H1 (cell line): ENCODE results near the gene PLCB1. TPM values are rescaled to one million over a fixed set of nuclear protein-coding genes. Genes with fewer than 3 reads are reported as not detected.

Experiments
- CTCF ChIA-PET: fragments of 300-600 bp; sonication (Branson Sonifier 250); formaldehyde crosslinking; loops from one replicate; lab custom pipeline; 2021; ENCODE audit not compliant: partially characterized antibody; lab: Charles Lee
- POLR2A ChIA-PET: fragments of 300-600 bp; sonication (Branson Sonifier 250); formaldehyde crosslinking; loops from one replicate; lab custom pipeline; 2021; ENCODE audit warnings: inconsistent platforms; ENCODE audit not compliant: partially characterized antibody; lab: Charles Lee
- DNase-seq, 2 experiments: peaks; one replicate each; pipeline versions ENCODE4 v3.0.0 to v3.0.0-alpha.2; 2010 to 2022; ENCODE audit warnings: low spot score in 2 of 2, low read depth in 1 of 2, mixed read lengths in 1 of 2
- FAIRE-seq: peaks from 2 replicates; lab custom pipeline; 2011; peaks lifted over from hg19 to GRCh38; lab: Jason Lieb, UNC
- H2AFZ ChIP-seq: 2 replicates; pipeline ENCODE4 v1.8.1; 2012; ENCODE audit warnings: low read length, inconsistent platforms
- H2AK5ac ChIP-seq: 2 replicates; pipeline ENCODE4 v1.6.1; 2013; ENCODE audit warnings: low read depth, low read length
- H2BK120ac ChIP-seq: replicated peaks from 2 replicates; pipeline ENCODE3; 2013; ENCODE audit warnings: low read depth, low read length, inconsistent platforms
- H2BK12ac ChIP-seq: 2 replicates; pipeline ENCODE4 v1.6.1; 2013; ENCODE audit warnings: low read depth, low read length
- H2BK15ac ChIP-seq: 2 replicates; pipeline ENCODE4 v1.6.1; 2013; ENCODE audit warnings: low read length
- H2BK20ac ChIP-seq: 2 replicates; pipeline ENCODE4 v1.6.1; 2013; ENCODE audit warnings: low read length
- H2BK5ac ChIP-seq: 2 replicates; pipeline ENCODE4 v1.6.1; 2013; ENCODE audit warnings: low read depth, low read length
- H3K14ac ChIP-seq: 2 replicates; pipeline ENCODE4 v1.6.1; 2013; ENCODE audit warnings: inconsistent platforms; ENCODE audit not compliant: insufficient read length
- H3K18ac ChIP-seq: 2 replicates; pipeline ENCODE4 v1.6.1; 2013; ENCODE audit warnings: low read length; ENCODE audit errors: extremely low read depth
- H3K23ac ChIP-seq: 2 replicates; pipeline ENCODE4 v1.6.1; 2013; ENCODE audit warnings: inconsistent platforms; ENCODE audit not compliant: insufficient read length
- H3K23me2 ChIP-seq: 2 replicates; pipeline ENCODE4 v1.6.1; 2013; ENCODE audit warnings: low read depth, low read length
- H3K27ac ChIP-seq: 2 replicates; pipeline ENCODE4 v1.6.1; 2011; ENCODE audit warnings: low read depth, low read length, inconsistent platforms
- H3K27me3 ChIP-seq, 4 experiments: replicated peaks in 1 of 4; 1 replicate in 1 of 4; 2 replicates in 3 of 4; pipeline versions ENCODE4 v1.6.1 to v1.8.1; 2011 to 2013; ENCODE audit warnings: low read length in 3 of 4, mild to moderate bottlenecking in 3 of 4, inconsistent platforms in 2 of 4, mixed read lengths in 2 of 4, moderate library complexity in 1 of 4; ENCODE audit not compliant: control insufficient read depth in 3 of 4, insufficient read depth in 3 of 4; ENCODE audit errors: extremely low read depth in 1 of 4
- H3K36me3 ChIP-seq, 4 experiments: 2 replicates each; pipeline versions ENCODE4 v1.6.1 to v1.8.1; 2011 to 2013; ENCODE audit warnings: mild to moderate bottlenecking in 4 of 4, low read length in 3 of 4, moderate library complexity in 2 of 4, control low read depth in 1 of 4, inconsistent platforms in 1 of 4; ENCODE audit not compliant: insufficient read depth in 4 of 4, control insufficient read depth in 2 of 4
- H3K4ac ChIP-seq: replicated peaks from 2 replicates; pipeline ENCODE3; 2013; ENCODE audit warnings: low read length, low read depth, mixed read lengths, inconsistent platforms; ENCODE audit not compliant: insufficient read length
- H3K4me1 ChIP-seq, 4 experiments: replicated peaks in 1 of 4; 1 replicate in 1 of 4; 2 replicates in 3 of 4; pipeline versions ENCODE4 v1.6.1 to v1.8.1; 2011 to 2013; ENCODE audit warnings: low read length in 3 of 4, inconsistent platforms in 2 of 4, mixed read lengths in 1 of 4; ENCODE audit not compliant: insufficient read depth in 4 of 4, control insufficient read depth in 3 of 4
- H3K4me2 ChIP-seq, 2 experiments: 2 replicates each; pipeline versions ENCODE4 v1.6.1 to v1.8.1; 2011 to 2013; ENCODE audit warnings: low read depth in 2 of 2, low read length in 2 of 2, control low read depth in 1 of 2, inconsistent platforms in 1 of 2, mild to moderate bottlenecking in 1 of 2; ENCODE audit not compliant: insufficient read depth in 1 of 2
- H3K4me3 ChIP-seq, 4 experiments: fragments of 200-600, 300-600 bp in 1 of 4; sonication (generic), shearing (Covaris generic), sonication (Bioruptor Twin) in 1 of 4; 2 replicates each; pipeline versions ENCODE4 v1.5.1 to v1.8.1; 2011 to 2016; ENCODE audit warnings: low read length in 4 of 4, low read depth in 3 of 4, control low read depth in 2 of 4, inconsistent platforms in 2 of 4, mild to moderate bottlenecking in 2 of 4, mixed read lengths in 1 of 4, moderate library complexity in 1 of 4; ENCODE audit not compliant: insufficient read depth in 2 of 4; ENCODE audit errors: extremely low read depth in 1 of 4
- H3K56ac ChIP-seq: replicated peaks from 2 replicates; pipeline ENCODE3; 2013; ENCODE audit warnings: low read depth, mild to moderate bottlenecking, mixed read lengths, low read length, inconsistent platforms; ENCODE audit not compliant: insufficient read length
- H3K79me1 ChIP-seq: 2 replicates; pipeline ENCODE4 v1.6.1; 2013; ENCODE audit warnings: low read depth, low read length, control low read depth
- H3K79me2 ChIP-seq, 2 experiments: 2 replicates each; pipeline versions ENCODE4 v1.6.1 to v1.8.1; 2012 to 2013; ENCODE audit warnings: low read length in 2 of 2, mild to moderate bottlenecking in 2 of 2, inconsistent platforms in 1 of 2; ENCODE audit not compliant: insufficient read depth in 2 of 2, control insufficient read depth in 1 of 2
- H3K9ac ChIP-seq, 4 experiments: replicated peaks in 1 of 4; 1 replicate in 1 of 4; 2 replicates in 3 of 4; pipeline versions ENCODE4 v1.6.1 to v1.8.1; 2011 to 2013; ENCODE audit warnings: low read depth in 3 of 4, low read length in 3 of 4, control low read depth in 2 of 4, mild to moderate bottlenecking in 2 of 4, moderate library complexity in 2 of 4, inconsistent platforms in 1 of 4; ENCODE audit errors: extremely low read depth in 1 of 4
- H3K9me3 ChIP-seq, 2 experiments: 2 replicates each; pipeline versions ENCODE4 v1.6.1 to v1.8.1; 2012 to 2013; ENCODE audit warnings: mild to moderate bottlenecking in 2 of 2, moderate library complexity in 2 of 2, control low read depth in 1 of 2, inconsistent platforms in 1 of 2, low read depth in 1 of 2, low read length in 1 of 2, mixed read lengths in 1 of 2; ENCODE audit not compliant: insufficient read depth in 2 of 2
- H4K20me1 ChIP-seq, 2 experiments: replicated peaks in 1 of 2; 2 replicates each; pipeline versions ENCODE3 to v1.8.1; 2011 to 2013; ENCODE audit warnings: inconsistent platforms in 2 of 2, low read length in 2 of 2, mild to moderate bottlenecking in 1 of 2; ENCODE audit not compliant: insufficient read depth in 2 of 2, control insufficient read depth in 1 of 2
- H4K5ac ChIP-seq: 2 replicates; pipeline ENCODE4 v1.6.1; 2013; ENCODE audit warnings: low read length, low read depth, mixed read lengths, inconsistent platforms; ENCODE audit not compliant: insufficient read length
- H4K8ac ChIP-seq: 2 replicates; pipeline ENCODE4 v1.8.0; 2013; ENCODE audit warnings: mild to moderate bottlenecking, moderate library complexity, low read length, inconsistent platforms; ENCODE audit not compliant: insufficient read depth; ENCODE audit errors: extremely low read depth
- H4K91ac ChIP-seq: replicated peaks from 2 replicates; pipeline ENCODE3; 2013; ENCODE audit warnings: low read length, mixed read lengths, inconsistent platforms; ENCODE audit not compliant: insufficient read length
- CBX5 ChIP-seq: fragments of 300-800, 300-1000 bp; sonication (generic); IDR thresholded peaks from 2 replicates; pipeline ENCODE4 v1.7.1; 2016; ENCODE audit warnings: antibody characterized with exemption, low read length, low read depth
- CHD1 ChIP-seq: IDR thresholded peaks from 2 replicates; pipeline ENCODE4 v1.6.1; 2012; ENCODE audit warnings: low read depth, low read length, improper control_type of control experiment
- CHD2 ChIP-seq: IDR thresholded peaks from 2 replicates; pipeline ENCODE4 v1.6.1; 2012; ENCODE audit warnings: low read length, improper control_type of control experiment
- CTBP2 ChIP-seq: IDR thresholded peaks from 2 replicates; pipeline ENCODE4 v1.7.0; 2011; ENCODE audit warnings: borderline replicate concordance, mild to moderate bottlenecking, moderate library complexity, mixed read lengths, low read length; ENCODE audit not compliant: insufficient read depth, insufficient read length
- EP300 ChIP-seq, 2 experiments: IDR thresholded peaks; 1 replicate in 1 of 2; 2 replicates in 1 of 2; pipeline ENCODE4 v1.6.1; 2011 to 2012; ENCODE audit warnings: low read depth in 2 of 2, low read length in 2 of 2, mild to moderate bottlenecking in 2 of 2, borderline replicate concordance in 1 of 2, inconsistent platforms in 1 of 2, moderate library complexity in 1 of 2
- FOSL1 ChIP-seq: IDR thresholded peaks from 2 replicates; pipeline ENCODE4 v1.6.1; 2011; ENCODE audit warnings: mild to moderate bottlenecking, low read depth, low read length, moderate library complexity; ENCODE audit not compliant: insufficient read depth
- GTF2F1 ChIP-seq: IDR thresholded peaks from 2 replicates; pipeline ENCODE4 v1.6.1; 2012; ENCODE audit warnings: low read depth, low read length, improper control_type of control experiment, borderline replicate concordance
- KDM1A ChIP-seq: fragments of 200-600, 300-600 bp; sonication (generic); IDR thresholded peaks from 2 replicates; pipeline ENCODE4 v1.7.1; 2016; ENCODE audit warnings: mild to moderate bottlenecking, low read length, borderline replicate concordance
- POU5F1 ChIP-seq: IDR thresholded peaks from 2 replicates; pipeline ENCODE4 v1.6.1; 2011; ENCODE audit warnings: low read depth, mild to moderate bottlenecking, low read length, moderate library complexity
- RBBP5 ChIP-seq: IDR thresholded peaks from 2 replicates; pipeline ENCODE4 v1.7.1; 2012; ENCODE audit warnings: low read depth, mild to moderate bottlenecking, inconsistent platforms, low read length, moderate library complexity, borderline replicate concordance
- SAP30 ChIP-seq: fragments of 300-600 bp; sonication (generic); IDR thresholded peaks from 2 replicates; pipeline ENCODE4 v1.7.1; 2012; ENCODE audit warnings: low read length, moderate library complexity, mild to moderate bottlenecking, inconsistent platforms; ENCODE audit not compliant: insufficient read depth, insufficient replicate concordance
- SP2 ChIP-seq: IDR thresholded peaks from 2 replicates; pipeline ENCODE4 v1.6.1; 2012; ENCODE audit warnings: mild to moderate bottlenecking, low read length, inconsistent platforms
- SRF ChIP-seq: IDR thresholded peaks from 2 replicates; pipeline ENCODE4 v1.6.1; 2011; ENCODE audit warnings: mild to moderate bottlenecking, low read depth, low read length, moderate library complexity
- polyA plus RNA-seq, 7 experiments: library from polyadenylated mRNA; depleted of rRNA in 3 of 7; stranded (reverse) in 5 of 7; unstranded in 2 of 7; fragments of >200 nt in 5 of 7; fragments of 200-250 nt in 2 of 7; gene quantifications; 1 replicate in 5 of 7; 2 replicates in 1 of 7; 4 replicates in 1 of 7; pipeline versions ENCODE4 v1.2.1 to v1.2.3, GENCODE V29; 2011 to 2013; ENCODE audit warnings: missing spikeins in 2 of 7, mixed read lengths in 2 of 7
- total RNA-seq: library from RNA; stranded (reverse); fragmentation: NEBNext Ultra II Directional; extraction: Animal tissue kit (Norgen Biotek cat#: 25700); gene quantifications from 2 replicates; pipeline ENCODE4 v1.2.1, GENCODE V29; 2021

The PLCB1 gene
- total and polyA plus RNA-seq, 2 of the 8 experiments (the other 6 are each of a cell fraction or from before 2014, with no cell fraction given) = 2.6 to 9.1 TPM

DNA sequence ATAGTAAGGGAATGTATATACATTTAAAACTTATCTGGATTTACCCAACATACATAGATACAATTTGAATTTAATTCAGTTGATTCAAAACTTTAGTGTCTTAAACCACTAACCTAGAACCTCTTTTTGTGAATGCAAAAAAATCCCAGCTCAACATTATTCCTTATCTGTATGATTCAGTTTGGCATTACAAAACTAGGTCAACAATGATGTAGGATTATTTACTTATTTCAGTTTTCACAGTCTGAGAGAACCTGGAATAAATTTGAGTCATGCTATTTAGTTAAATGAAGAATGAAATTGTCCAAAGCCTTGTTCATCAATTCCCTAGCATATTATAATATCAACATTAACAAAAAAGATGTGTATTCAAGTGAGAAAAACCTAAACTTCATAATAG lies 7.4 kb upstream of the PLCB1 start:
- Histone ChIP-seq H3K23me2 (no peaks in the 10 kb centered on the region; the same call in 1 of the 2 replicates), H3K23ac (no peak overlapping the region), H2BK120ac (no peak overlapping the region), H3K18ac (no peak overlapping the region), H3K14ac (no peak overlapping the region), H2AK5ac (no peak overlapping the region), H2AFZ (no peak overlapping the region), H3K56ac (no peak overlapping the region), H3K36me3 (no peaks in the 10 kb centered on the region), H2BK12ac (no peak overlapping the region)
- CTCF ChIA-PET = interaction anchor here (1.0 to 6.9 kb wide), 2 partner anchors 123 to 597 kb away, joined by 3 to 31 read pairs; no protein-coding TSS in a partner anchor
- no peak for DNase-seq
- TF ChIP-seq GTF2F1 = no peak
- TF ChIP-seq EP300 (IDR thresholded peaks at IDR 0.05; ENCODE audit: borderline replicate concordance in 1 of 2, low read depth in 2 of 2, low read length in 2 of 2) = no peak
- no peak for TF ChIP-seq CBX5
- TF ChIP-seq CHD1 = no peak
- TF ChIP-seq CHD2 = no peak
- TF ChIP-seq SAP30 = no peak
- no peak for TF ChIP-seq SP2
- TF ChIP-seq FOSL1 = no peak
- TF ChIP-seq SRF = no peak
- TF ChIP-seq RBBP5 = no peak
- TF ChIP-seq POU5F1 = no peak
- TF ChIP-seq CTBP2 = no peak
- no peak for TF ChIP-seq KDM1A
- TF ChIP-seq, all 59 proteins: peak for 0
- peaks cover 0 to 6% (median 0%) of the 10 kb centered on the region in 4 experiments; a peak in 1 of 7 replicates for H3K4me1 ChIP-seq
- no peak overlapping the region for H2BK5ac ChIP-seq
- H3K4me3 ChIP-seq = no peak overlapping the region
- H3K27me3 ChIP-seq = 0 out of 7 replicates have a peak, but pooled peaks cover 0 to 3% (median 0%) of the 10 kb centered on the region in 4 experiments
- no peak overlapping the region for H4K5ac ChIP-seq
- H3K9me3 ChIP-seq = no peaks in the 10 kb centered on the region
- H4K20me1 ChIP-seq = no peaks in the 10 kb centered on the region
- no peak for FAIRE-seq
- no peak overlapping the region for H4K8ac ChIP-seq
- no peak overlapping the region for H2BK20ac ChIP-seq
- no peak overlapping the region for H4K91ac ChIP-seq
- no peaks in the 10 kb centered on the region for H3K79me1 ChIP-seq
- H3K4ac ChIP-seq = no peak overlapping the region
- POLR2A ChIA-PET = no interaction called here
- H2BK15ac ChIP-seq = no peak overlapping the region
- no peak overlapping the region for H3K27ac ChIP-seq
- no peaks in the 10 kb centered on the region; a peak in 1 of 4 replicates for H3K79me2 ChIP-seq
- H3K9ac ChIP-seq = no peak overlapping the region
- no peak overlapping the region for H3K4me2 ChIP-seq
